GM20431 (cell line): ENCODE results near the gene KLHL14.

Source experiments
- in situ Hi-C: fragments of 300-500 bp; cut with MseI, MboI; formaldehyde crosslinking; loops from one replicate; pipeline ENCODE4 v1.15.0; 2020; ENCODE audit warnings: low sequenced_read_pairs; ENCODE audit not compliant: unreplicated experiment

KLHL14 gene

GRCh38 chr18:32724071-32724749, 48.6 kb downstream of the KLHL14 start:
- in situ Hi-C loops, result no loop called here

- in situ Hi-C loops, result no loop called here
These were observed 50.5 kb downstream of the KLHL14 start for GRCh38 chr18:32722279-32722678.

- in situ Hi-C loops, result loop anchor here (10.0 kb wide), 1 partner anchor 208 kb away; no protein-coding TSS in a partner anchor
These were observed 55.7 kb downstream of the KLHL14 start for GRCh38 chr18:32717126-32717525.

GRCh38 chr18:32714571-32715148, 58.2 kb downstream of the KLHL14 start:
- in situ Hi-C loops, result loop anchor here (10.0 kb wide), 1 partner anchor 210 kb away; no protein-coding TSS in a partner anchor

GRCh38 chr18:32712860-32713259, 60.0 kb downstream of the KLHL14 start:
- in situ Hi-C loops, result loop anchor here (10.0 kb wide), 1 partner anchor 212 kb away; no protein-coding TSS in a partner anchor

GRCh38 chr18:32711862-32712261, 61.0 kb downstream of the KLHL14 start:
- in situ Hi-C loops, result loop anchor here (10.0 kb wide), 1 partner anchor 213 kb away; no protein-coding TSS in a partner anchor

DNA sequence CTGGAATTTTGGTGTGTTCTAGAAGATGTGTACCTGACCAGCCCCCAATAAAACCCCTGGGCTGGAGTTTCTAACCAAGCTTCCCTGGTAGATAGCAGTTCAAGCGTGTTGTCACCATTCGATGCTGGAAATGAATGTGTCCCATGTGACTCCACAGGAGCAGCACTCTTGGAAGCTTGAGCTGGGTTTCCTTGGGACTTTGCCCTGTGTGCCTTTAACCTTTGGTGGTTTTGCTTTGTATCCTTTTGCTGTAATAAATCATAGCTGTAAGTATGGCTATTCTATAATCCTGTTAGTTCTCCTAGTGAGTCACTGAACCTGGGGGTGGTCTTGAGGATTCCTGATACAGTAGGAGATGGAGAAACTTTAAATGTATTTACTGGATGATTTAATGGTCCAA, 65.2 kb downstream of the KLHL14 start:
- in situ Hi-C loops, result no loop called here

DNA sequence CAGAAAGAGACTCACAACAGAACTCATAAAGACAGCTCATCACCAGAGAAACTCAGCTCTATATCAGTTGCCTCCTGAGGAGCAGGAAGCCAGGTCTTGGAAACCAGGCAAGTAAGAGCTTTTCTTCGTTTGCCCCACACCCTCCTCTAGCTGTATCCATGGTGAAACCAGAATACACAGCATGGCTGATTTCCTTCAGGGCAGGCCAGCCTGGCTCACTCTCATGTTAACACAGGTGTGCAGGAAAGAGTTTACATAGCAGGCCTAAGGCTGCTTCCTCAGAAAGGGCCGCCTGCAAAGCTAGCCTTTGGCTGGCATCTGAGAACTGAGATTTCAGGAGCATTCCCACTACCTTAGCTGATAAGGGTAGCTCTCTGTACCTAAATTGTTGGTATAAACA, 65.7 kb downstream of the KLHL14 start:
- in situ Hi-C loops, result no loop called here

GRCh38 chr18:32701313-32701712, 71.5 kb downstream of the KLHL14 start:
- in situ Hi-C loops, result no loop called here

DNA sequence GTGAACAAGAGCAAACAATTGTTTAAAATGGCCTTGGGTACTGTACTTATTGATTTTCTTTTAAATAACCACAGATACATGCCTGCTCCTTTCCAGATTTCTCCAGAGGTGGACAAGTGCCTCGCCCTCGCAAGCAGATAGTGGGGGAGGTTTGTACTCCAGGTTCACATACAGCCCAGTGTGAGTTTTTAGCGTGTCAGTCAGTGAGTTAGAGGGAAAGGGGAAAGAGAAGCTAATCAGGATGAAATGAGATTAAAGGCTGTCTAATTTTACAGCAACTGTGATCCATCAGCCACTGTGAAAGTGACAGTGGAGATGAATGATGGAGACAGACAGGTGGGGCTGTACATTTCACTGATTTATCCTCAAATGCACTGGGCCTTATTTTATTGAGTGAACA, 74.7 kb downstream of the KLHL14 start:
- in situ Hi-C loops, result no loop called here

GRCh38 chr18:32696376-32696775, 76.4 kb downstream of the KLHL14 start:
- in situ Hi-C loops, result no loop called here

- in situ Hi-C loops, result no loop called here
These were observed 77.3 kb downstream of the KLHL14 start for GRCh38 chr18:32695534-32695933.

GRCh38 chr18:32688821-32689220, 84.0 kb downstream of the KLHL14 start:
- in situ Hi-C loops, result no loop called here

DNA sequence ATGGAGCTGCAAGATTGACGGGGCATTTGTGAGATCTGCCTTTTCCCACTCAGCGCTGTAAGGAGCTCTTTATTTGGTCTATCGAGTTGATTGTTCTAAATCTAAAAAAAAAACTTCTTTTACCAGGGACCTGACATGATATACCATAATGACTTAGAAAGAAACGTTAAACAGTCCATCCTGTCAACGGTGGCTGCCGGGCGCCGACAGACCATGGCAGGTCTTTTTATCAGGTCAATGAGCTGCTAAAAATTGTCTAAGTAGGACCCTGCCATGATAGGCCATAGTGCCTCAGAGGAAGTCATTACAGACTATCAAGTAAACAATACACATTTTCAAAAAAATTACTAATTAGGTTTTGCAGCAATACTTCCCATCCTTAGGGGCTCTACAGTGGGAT, 87.9 kb downstream of the KLHL14 start:
- in situ Hi-C loops, result no loop called here

DNA sequence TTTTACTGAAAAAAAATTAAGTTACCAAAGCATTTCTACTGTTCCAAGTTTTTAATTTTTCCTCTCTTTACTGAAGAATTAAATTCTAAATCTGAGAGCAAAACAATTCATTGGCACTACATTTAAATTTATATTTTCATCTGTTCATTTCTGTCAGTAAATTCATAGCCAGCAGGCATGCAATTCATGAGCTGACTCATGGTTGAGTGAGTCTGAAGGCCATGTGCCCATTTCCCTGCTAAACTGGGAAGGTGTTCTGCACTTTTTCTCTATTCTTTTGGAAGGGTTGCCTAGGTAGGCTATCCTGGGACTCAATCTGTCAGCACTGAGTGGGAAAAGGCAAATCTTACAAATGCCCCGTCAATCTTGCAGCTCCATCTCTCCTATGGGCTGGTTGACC, 88.7 kb downstream of the KLHL14 start:
- in situ Hi-C loops, result no loop called here

DNA sequence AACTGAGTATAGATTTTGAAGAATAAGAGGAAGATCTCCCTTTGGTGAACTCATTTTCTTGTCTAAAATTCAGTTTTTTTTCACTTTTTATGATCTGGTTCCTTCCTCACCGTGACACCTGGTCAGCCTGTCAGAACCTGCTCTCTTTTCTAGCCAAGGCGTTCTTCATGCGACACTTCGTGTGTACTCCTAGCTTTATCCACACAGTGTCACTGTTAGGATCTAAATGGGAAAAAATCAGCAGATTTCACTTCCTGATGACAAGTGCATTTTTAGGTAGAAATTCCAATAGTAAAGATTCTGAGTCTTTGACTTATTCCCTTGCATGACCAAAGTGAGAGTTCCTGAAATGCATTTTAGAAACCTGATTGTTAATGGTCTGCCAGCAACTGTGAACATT, 89.8 kb downstream of the KLHL14 start:
- in situ Hi-C loops, result no loop called here

GRCh38 chr18:32677578-32677977, 95.2 kb downstream of the KLHL14 start:
- in situ Hi-C loops, result no loop called here

- in situ Hi-C loops, result no loop called here
These were observed 98.3 kb downstream of the KLHL14 start for GRCh38 chr18:32674491-32674890.

DNA sequence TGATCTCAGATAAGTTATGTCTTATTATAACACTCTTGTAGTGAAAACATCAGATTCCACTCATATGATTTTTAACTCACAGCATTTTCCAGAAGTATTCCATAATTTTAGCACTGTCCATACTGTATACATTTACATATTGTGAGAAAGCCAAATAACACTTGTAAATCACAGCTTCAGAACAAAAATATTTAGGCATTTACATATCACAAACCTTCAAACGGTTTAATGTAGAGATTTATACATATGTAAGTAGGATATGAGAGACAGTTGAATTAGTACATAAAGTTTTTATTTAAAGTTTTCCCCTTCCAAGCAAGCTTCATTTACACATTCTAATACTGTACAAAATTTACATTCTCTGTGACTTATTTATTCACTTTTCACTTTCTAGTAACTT, 100.4 kb downstream of the KLHL14 start:
- in situ Hi-C loops, result no loop called here

- in situ Hi-C loops, result no loop called here
These were observed 102.1 kb downstream of the KLHL14 start for GRCh38 chr18:32670727-32671126.

GRCh38 chr18:32669549-32670165, 103.2 kb downstream of the KLHL14 start:
- in situ Hi-C loops, result no loop called here
